ENCODE results near the gene ASPHD1.

GRCh38 chr16:29899516-29900101 is 679 bp upstream of the ASPHD1 start, which contains the start of gene SEZ6L2:
- TF ChIP-seq POLR2A (IDR thresholded peaks at IDR 0.05): no peak
- TF ChIP-seq CTCF (IDR thresholded peaks at IDR 0.05): no peak
